Endothelial cell of umbilical vein (primary cell): Measurements from ENCODE around the gene ATRNL1.

Source experiments
- POLR2AphosphoS5 ChIP-seq: IDR thresholded peaks from 2 replicates; pipeline ENCODE4 v1.6.1; 2012; ENCODE audit warnings: low read depth, mild to moderate bottlenecking, control low read depth, low read length, moderate library complexity; ENCODE audit not compliant: insufficient read depth
- TF ChIP-seq, protein P1 (sequence below), 2 donors: IDR thresholded peaks; 1 replicate in 1 of 2; 2 replicates in 1 of 2; pipeline ENCODE4 v1.5.1; 2011; ENCODE audit warnings: low read length in 2 of 2, mild to moderate bottlenecking in 2 of 2, moderate library complexity in 2 of 2, control low read depth in 1 of 2, inconsistent platforms in 1 of 2, low read depth in 1 of 2; ENCODE audit not compliant: insufficient read depth in 1 of 2; ENCODE audit errors: extremely low read depth in 1 of 2

DNA sequence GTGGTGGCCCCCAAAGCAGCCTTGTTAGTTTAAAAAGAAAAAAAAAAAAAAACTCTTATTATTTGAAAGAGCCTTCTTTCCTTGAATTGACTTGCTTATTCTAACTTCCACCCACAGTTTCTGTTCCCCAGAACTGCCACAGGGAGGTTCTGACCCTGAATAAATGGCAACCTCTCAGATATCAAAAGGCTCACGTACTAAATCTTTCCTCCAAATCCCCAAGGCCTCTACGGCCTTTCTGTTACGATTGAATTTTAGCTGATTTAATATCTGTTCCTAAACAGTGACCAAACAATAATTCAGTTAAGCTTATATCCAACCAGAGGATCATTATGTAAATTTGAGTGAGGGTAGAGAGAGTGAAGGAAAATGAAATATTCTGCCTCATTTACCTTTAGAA lies 697.1 kb downstream of the ATRNL1 start:
- TF ChIP-seq, protein P1, sequence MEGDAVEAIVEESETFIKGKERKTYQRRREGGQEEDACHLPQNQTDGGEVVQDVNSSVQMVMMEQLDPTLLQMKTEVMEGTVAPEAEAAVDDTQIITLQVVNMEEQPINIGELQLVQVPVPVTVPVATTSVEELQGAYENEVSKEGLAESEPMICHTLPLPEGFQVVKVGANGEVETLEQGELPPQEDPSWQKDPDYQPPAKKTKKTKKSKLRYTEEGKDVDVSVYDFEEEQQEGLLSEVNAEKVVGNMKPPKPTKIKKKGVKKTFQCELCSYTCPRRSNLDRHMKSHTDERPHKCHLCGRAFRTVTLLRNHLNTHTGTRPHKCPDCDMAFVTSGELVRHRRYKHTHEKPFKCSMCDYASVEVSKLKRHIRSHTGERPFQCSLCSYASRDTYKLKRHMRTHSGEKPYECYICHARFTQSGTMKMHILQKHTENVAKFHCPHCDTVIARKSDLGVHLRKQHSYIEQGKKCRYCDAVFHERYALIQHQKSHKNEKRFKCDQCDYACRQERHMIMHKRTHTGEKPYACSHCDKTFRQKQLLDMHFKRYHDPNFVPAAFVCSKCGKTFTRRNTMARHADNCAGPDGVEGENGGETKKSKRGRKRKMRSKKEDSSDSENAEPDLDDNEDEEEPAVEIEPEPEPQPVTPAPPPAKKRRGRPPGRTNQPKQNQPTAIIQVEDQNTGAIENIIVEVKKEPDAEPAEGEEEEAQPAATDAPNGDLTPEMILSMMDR (IDR thresholded peaks at IDR 0.05; ENCODE audit: extremely low read depth in 1 of 2, insufficient read depth in 1 of 2, low read depth in 1 of 2, low read length in 2 of 2) = no peak
- TF ChIP-seq POLR2AphosphoS5 = no peak
